K562 (cell line): ENCODE data around the gene PPIL6. TPM values are rescaled to one million over a fixed set of nuclear protein-coding genes. Genes with fewer than 3 reads are reported as not detected.

Experiments
- CEBPG ChIP-seq, 3 experiments: fragments of 200-800 bp in 1 of 3; sonication (Bioruptor generic) in 1 of 3; sonication (generic) in 1 of 3; formaldehyde crosslinking in 1 of 3; IDR thresholded peaks in 2 of 3; conservative IDR thresholded peaks in 1 of 3; 2 replicates each; pipeline versions ENCODE4 v1.6.1 to v1.8.0; 2016 to 2022; ENCODE audit warnings: missing compliant biosample characterization in 2 of 3, missing genetic modification characterization in 2 of 3, mild to moderate bottlenecking in 1 of 3, missing genetic modification reagents in 1 of 3
- FOXA3 ChIP-seq, 2 experiments: fragments of 450-650 bp in 1 of 2; sonication (generic) in 1 of 2; formaldehyde crosslinking; IDR thresholded peaks in 1 of 2; conservative IDR thresholded peaks in 1 of 2; 2 replicates each; pipeline versions ENCODE4 v1.4.0 to v1.8.0; 2020 to 2022; ENCODE audit warnings: mild to moderate bottlenecking in 2 of 2, missing genetic modification reagents in 1 of 2
- ID3 ChIP-seq, 2 experiments: fragments of 250-450 bp in 1 of 2; fragments of 450-650 bp in 1 of 2; sonication (Bioruptor Pico) in 1 of 2; IDR thresholded peaks; 2 replicates each; pipeline versions ENCODE4 v1.6.1 to v1.8.0; 2016 to 2021; ENCODE audit warnings: mild to moderate bottlenecking in 2 of 2, moderate library complexity in 2 of 2, missing compliant biosample characterization in 1 of 2, missing genetic modification characterization in 1 of 2
- MBD1 ChIP-seq: fragments of 250-450 bp; sonication (Bioruptor Pico); IDR thresholded peaks from 2 replicates; pipeline ENCODE4 v1.8.0; 2022; ENCODE audit warnings: inconsistent platforms
- MITF ChIP-seq: IDR thresholded peaks from 2 replicates; pipeline ENCODE4 v1.6.1; 2014; ENCODE audit warnings: antibody characterized with exemption
- NFIC ChIP-seq: fragments of 450-650 bp; IDR thresholded peaks from 2 replicates; pipeline ENCODE4 v1.6.1; 2017; ENCODE audit warnings: mild to moderate bottlenecking, inconsistent platforms
- PBX2 ChIP-seq, 2 experiments: IDR thresholded peaks in 1 of 2; conservative IDR thresholded peaks in 1 of 2; 2 replicates each; pipeline ENCODE4 v1.6.1; 2016; ENCODE audit warnings: low read depth in 2 of 2, mild to moderate bottlenecking in 1 of 2, missing compliant biosample characterization in 1 of 2, missing genetic modification characterization in 1 of 2, moderate library complexity in 1 of 2
- SAFB ChIP-seq: fragments of 200-400 bp; formaldehyde crosslinking; IDR thresholded peaks from 2 replicates; pipeline ENCODE4 v1.6.1; 2017; ENCODE audit warnings: low read depth, low read length, borderline replicate concordance
- THAP12 ChIP-seq: fragments of 250-450 bp; sonication (Bioruptor Pico); IDR thresholded peaks from 2 replicates; pipeline ENCODE4 v1.9.0; 2021; ENCODE audit warnings: mild to moderate bottlenecking, inconsistent platforms
- U2AF1 ChIP-seq: fragments of 200-400 bp; formaldehyde crosslinking; optimal IDR thresholded peaks from 2 replicates; pipeline ENCODE3; 2017; ENCODE audit warnings: mild to moderate bottlenecking, low read depth, low read length, moderate library complexity
- ZBTB7A ChIP-seq: IDR thresholded peaks from 2 replicates; pipeline ENCODE4 v1.6.1; 2011; ENCODE audit warnings: low read depth, mild to moderate bottlenecking, low read length, moderate library complexity, borderline replicate concordance; ENCODE audit not compliant: control insufficient read depth
- ZEB2 ChIP-seq: fragments of 450-650 bp; IDR thresholded peaks from 2 replicates; pipeline ENCODE4 v1.6.1; 2016
- ZNF589 ChIP-seq: fragments of 200-800 bp; sonication (Bioruptor generic); IDR thresholded peaks from 2 replicates; pipeline ENCODE4 v1.6.1; 2016; ENCODE audit warnings: low read depth, missing genetic modification characterization, missing compliant biosample characterization
- ZNF76 ChIP-seq: fragments of 250-450 bp; sonication (Bioruptor Pico); IDR thresholded peaks from 2 replicates; pipeline ENCODE4 v1.4.0; 2020; ENCODE audit warnings: mild to moderate bottlenecking, moderate library complexity, borderline replicate concordance
- polyA plus RNA-seq, 8 experiments: library from polyadenylated mRNA; depleted of rRNA in 4 of 8; stranded (reverse) in 5 of 8; unstranded in 3 of 8; fragments of >200 nt; fragmentation: Nextera tagmentation in 2 of 8; fragmentation: Illumina TruSeq in 1 of 8; extraction: Ambion mirVana in 2 of 8; extraction: Trizol in 1 of 8; gene quantifications; 2 replicates each; pipeline versions ENCODE4 v1.2.1 to v1.2.3, GENCODE V29; 2011 to 2014; ENCODE audit warnings: inconsistent platforms in 1 of 8, missing spikeins in 1 of 8
- total RNA-seq, 7 experiments: library from RNA; depleted of rRNA in 6 of 7; stranded (reverse); fragments of >200 nt in 6 of 7; fragmentation: Illumina TruSeq in 2 of 7; extraction: Trizol in 2 of 7; gene quantifications; 2 replicates each; pipeline versions ENCODE4 v1.2.1 to v1.2.3, GENCODE V29; 2011 to 2021; ENCODE audit warnings: low replicate concordance in 1 of 7

Gene PPIL6
- total and polyA plus RNA-seq, 9 of the 15 experiments (the other 6 are each of a cell fraction or from before 2014, with no cell fraction given) = 0.03 to 0.98 (median 0.41) TPM; not detected in 1

GRCh38 chr6:109440331-109441068, at the start of gene PPIL6, which contains the start of gene SMPD2 (continued):
- no peak for TF ChIP-seq THAP12 (CRISPR knock-in tag)
- no peak for TF ChIP-seq MBD1 (CRISPR knock-in tag)
- no peak for TF ChIP-seq ZEB2
- TF ChIP-seq FOXA3 (CRISPR knock-in tag; conservative IDR thresholded peaks at IDR 0.05 in 1 of 2, IDR thresholded peaks at IDR 0.05 in 1 of 2) = 0 out of 4 replicates have a peak, but pooled peaks of 1 of the 2 experiments have one; percentile 32
- no peak for TF ChIP-seq MITF
- 0 out of 2 replicates have a peak, but pooled peaks have one; percentile 48 for TF ChIP-seq ZNF589 (CRISPR knock-in tag)
- peak; percentile 49; the same call in 1 of the 2 replicates for TF ChIP-seq SAFB
- peak; percentile 49; the same call in 1 of the 2 replicates for TF ChIP-seq NFIC
- peak; percentile 94 for TF ChIP-seq ZBTB7A
- peak; percentile 66 for TF ChIP-seq U2AF1
- no peak for TF ChIP-seq ID3 (CRISPR knock-in tag; IDR thresholded peaks at IDR 0.05)
- peak; percentile 69; the same call in 1 of the 2 replicates for TF ChIP-seq ID3 (tag; IDR thresholded peaks at IDR 0.05)
- no peak for TF ChIP-seq PBX2 (CRISPR knock-in tag; IDR thresholded peaks at IDR 0.05; ENCODE audit: low read depth)
- TF ChIP-seq PBX2 (tag; conservative IDR thresholded peaks at IDR 0.05; ENCODE audit: low read depth) = no peak
- TF ChIP-seq ZNF76 (CRISPR knock-in tag) = 0 out of 2 replicates have a peak, but pooled peaks have one; percentile 63
- TF ChIP-seq CEBPG (CRISPR knock-in tag; IDR thresholded peaks at IDR 0.05) = peak; percentile 70
- TF ChIP-seq CEBPG (tag; conservative IDR thresholded peaks at IDR 0.05 in 1 of 2, IDR thresholded peaks at IDR 0.05 in 1 of 2) = no peak
